Fibroblast of upper back skin (primary cell): ENCODE data around the gene C6orf136.

ENCODE experiments used
- DNase-seq: peaks from one replicate; pipeline ENCODE4 v3.0.0-alpha.2; 2013

C6orf136 gene, protein sequence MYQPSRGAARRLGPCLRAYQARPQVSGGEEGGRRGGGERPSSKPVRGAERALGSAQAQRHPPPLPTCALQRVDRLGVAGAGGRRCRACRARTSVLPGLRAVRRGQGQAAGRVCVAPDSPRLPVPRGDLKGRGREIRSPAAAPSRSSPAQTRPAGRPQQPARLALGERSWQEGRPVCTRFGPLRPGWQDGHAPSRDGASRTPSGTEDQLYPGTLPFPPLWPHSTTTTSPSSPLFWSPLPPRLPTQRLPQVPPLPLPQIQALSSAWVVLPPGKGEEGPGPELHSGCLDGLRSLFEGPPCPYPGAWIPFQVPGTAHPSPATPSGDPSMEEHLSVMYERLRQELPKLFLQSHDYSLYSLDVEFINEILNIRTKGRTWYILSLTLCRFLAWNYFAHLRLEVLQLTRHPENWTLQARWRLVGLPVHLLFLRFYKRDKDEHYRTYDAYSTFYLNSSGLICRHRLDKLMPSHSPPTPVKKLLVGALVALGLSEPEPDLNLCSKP

GRCh38 chr6:30646450-30647241 is at the start of gene C6orf136:
Gene C6orf136, plus strand, starts transcription at chr6:30647133. Its CDS starts 99 bp downstream, at chr6:30647232.
- DNase-seq: peak; percentile 92

- peak; percentile 78 for DNase-seq
These were observed 49.4 kb upstream of the C6orf136 start for GRCh38 chr6:30597315-30598144.

DNA sequence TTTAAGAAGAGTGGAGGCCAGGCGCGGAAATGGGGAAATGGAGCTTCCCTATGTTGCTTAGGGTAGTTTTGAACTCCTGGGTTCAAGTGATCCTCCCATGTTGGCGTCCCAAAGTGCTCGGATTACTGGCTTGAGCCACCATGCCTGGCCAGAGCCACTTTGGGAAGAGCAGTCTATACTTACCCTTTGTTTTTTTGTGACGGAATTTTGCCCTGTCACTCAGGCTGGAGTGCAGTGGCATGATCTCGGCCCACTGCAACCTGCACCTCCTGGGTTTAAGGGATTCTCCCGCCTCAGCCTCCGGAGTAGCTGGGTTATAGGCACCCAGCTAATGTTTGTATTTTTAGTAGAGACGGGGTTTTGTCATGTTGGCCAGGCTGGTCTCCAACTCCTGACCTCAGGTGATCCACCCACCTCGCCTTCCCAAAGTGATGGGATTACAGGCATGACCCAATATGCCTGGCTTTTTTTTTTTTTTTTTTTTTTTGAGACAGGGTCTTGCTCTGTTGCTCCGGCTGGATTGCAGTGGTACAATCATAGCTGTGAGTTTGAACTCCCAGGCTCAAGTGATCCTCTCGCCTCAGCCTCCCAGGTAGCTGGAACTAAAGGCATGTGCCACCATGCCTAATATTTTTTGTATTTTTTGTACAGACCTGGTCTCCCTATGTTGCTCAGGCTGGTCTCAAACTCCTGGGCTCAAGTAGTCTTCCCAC is 47.9 kb upstream of the C6orf136 start:
- no peak for DNase-seq

- DNase-seq: no peak
These were observed 47.2 kb upstream of the C6orf136 start for GRCh38 chr6:30599625-30600324.

- DNase-seq: no peak
These were observed 46.4 kb upstream of the C6orf136 start for GRCh38 chr6:30600451-30600961.

DNA sequence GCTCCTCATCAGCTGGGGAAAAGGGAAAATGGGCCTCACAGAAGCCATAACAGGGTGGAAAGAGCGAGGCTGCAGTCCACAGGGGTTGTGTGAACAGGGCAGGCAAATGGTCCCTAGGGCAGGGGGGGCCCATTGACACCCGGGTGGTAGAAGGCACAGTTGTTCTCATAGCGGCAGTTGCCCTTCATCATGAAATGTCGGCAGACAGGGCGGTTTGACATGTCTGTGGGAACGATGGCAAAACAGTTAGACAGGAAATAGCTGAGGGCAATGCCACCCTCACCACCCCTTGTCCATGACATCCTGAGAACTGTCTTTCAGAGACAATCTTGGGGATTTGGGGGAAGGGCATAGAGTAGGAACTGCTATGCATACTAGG is 45.5 kb upstream of the C6orf136 start:
- DNase-seq: no peak

DNA sequence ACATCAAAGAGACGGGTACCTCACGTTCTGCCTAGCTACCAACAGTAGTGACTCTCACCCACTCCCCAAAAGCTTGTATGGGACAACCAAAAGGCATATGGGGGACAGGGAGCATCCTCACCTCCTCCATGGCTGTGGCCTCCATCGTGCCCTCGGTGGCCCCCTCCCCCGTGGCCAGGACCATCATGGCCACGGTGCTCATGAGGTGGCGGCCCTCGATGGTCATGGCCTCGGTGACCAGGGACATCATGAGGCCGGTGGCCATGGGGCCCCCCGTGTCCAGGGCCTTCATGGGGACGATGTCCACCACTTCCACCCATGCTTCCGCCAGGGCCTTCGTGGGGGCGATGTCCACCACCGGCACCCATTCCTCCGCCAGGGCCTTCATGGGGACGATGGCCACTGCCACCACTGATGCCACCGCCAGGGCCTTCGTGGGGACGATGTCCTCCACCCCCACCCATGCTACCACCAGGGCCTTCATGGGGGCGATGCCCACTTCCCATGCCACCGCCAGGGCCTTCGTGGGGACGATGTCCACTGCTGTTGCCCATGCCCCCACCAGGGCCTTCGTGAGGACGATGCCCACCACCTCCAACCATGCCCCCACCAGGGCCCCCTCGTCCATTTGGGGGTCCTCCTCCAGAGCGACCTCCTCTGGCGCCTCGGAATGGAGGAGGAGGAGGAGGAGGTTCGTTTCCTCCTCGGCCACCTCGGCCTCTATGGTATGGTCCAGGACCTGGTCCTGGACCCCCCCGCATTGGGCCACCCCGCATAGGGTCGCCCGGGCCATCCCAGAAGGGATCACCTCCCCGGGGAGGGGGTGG is 44.9 kb upstream of the C6orf136 start:
- no peak for DNase-seq

DNA sequence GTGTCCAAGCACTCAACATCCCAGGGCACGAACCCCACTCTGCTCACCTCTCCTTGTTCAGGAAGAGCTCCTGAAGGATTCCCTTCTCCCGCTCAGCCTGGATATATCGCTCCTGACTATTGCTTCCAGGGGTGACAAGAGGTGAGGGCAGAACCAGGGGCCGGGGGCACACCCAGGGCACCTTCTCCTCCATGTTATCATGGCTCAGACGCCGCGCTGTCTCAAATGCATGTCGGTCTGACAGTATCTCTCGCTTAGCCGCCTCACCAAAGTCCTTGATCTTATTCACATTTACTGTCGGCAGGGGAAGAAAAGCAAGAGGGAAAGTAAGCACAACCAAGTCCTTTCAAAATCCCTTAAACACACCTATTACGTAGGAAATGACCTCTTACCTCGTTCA is 43.0 kb upstream of the C6orf136 start:
- DNase-seq: no peak

- DNase-seq: no peak
These were observed 36.9 kb upstream of the C6orf136 start for GRCh38 chr6:30610065-30610464.

- no peak for DNase-seq
These were observed 35.6 kb upstream of the C6orf136 start for GRCh38 chr6:30611150-30611855.

DNA sequence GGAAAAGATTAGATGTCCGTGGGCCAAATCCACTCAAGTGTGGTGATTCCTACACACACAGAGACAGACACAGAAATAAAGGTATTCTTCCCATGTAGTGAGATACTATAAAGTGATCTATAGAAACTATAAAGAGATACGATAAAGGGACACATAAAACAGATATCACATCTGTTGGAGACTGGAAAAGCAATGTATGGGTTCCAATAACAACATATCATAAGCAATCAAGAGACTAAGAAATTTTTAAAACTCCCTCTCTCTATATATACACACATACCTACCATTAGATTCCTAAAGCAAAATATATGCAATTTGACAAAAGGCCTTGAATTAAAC is 35.1 kb upstream of the C6orf136 start:
- no peak for DNase-seq

GRCh38 chr6:30612213-30612612 is 34.7 kb upstream of the C6orf136 start:
- DNase-seq: peak; percentile 28

GRCh38 chr6:30612687-30613248 is 34.2 kb upstream of the C6orf136 start:
- DNase-seq: peak; percentile 47

- peak; percentile 10 for DNase-seq
These were observed 33.5 kb upstream of the C6orf136 start for GRCh38 chr6:30613251-30614043.

GRCh38 chr6:30614044-30614842 is 32.7 kb upstream of the C6orf136 start:
- no peak for DNase-seq

DNA sequence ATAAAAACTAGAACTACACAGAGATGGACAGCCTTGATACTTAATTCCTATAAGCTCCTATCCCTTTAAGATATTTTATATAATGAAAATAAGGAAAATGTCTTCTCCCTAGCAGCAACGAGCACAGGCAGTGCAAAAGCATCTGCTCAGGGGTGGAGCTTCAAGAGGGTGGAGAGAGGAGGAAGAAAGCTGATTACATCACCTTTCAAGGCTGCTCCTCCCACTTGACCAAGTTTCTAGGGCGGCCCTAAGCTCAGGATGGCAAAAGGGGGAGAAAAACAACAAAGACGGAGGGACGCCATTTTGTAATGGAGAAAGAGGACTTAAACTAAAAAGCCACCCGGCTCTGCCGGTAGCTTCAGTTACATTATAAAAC is 32.1 kb upstream of the C6orf136 start:
- peak; percentile 99 for DNase-seq

DNA sequence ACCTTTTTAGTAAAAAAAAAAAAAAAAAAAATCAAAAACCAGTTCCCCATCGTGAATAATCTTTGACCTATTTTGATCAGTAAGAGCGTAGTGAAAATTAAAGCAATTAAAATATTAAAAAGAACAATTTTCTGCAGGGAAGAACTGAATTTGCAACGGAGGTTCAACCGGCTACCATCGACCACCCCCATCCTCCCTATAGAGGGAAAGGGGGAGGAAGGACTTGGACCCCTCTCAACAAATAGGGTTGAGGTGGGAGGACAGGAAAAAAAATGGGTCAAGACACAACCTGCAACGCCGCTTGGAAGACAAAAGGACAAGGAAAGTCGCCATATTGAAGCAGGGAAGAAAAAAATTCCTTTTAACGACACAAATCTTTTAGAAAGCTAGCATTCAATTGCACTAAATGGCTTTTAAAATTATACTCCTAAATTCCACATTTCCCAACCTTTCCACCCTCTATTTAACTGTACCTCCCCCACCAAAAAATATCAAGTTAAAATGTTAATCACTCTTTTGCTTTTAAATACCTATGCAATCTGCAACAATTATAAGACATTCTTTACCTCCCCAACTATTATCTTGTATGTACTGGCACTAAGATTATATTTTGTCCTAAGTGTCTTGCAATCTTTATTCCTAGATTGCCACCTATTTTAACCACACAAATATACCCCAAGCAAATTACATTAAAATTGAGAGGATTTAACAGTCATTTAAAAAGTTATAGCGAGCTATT is 31.5 kb upstream of the C6orf136 start:
- DNase-seq: peak; percentile 96
